OCI-LY1 (cell line): ENCODE results near the gene IFITM2.

Experiments
- EZH2 ChIP-seq: fragments of 200-600 bp; sonication (generic), shearing (Covaris generic); IDR thresholded peaks from 2 replicates; pipeline ENCODE4 v1.8.0; 2017; ENCODE audit warnings: borderline replicate concordance, mixed run types, mild to moderate bottlenecking, antibody characterized with exemption, low read length, moderate library complexity, mixed read lengths
- TF ChIP-seq, protein P1 (sequence below): fragments of 200-600 bp; sonication (generic), shearing (Covaris generic); IDR thresholded peaks from 2 replicates; pipeline ENCODE4 v1.5.1; 2017; ENCODE audit warnings: mild to moderate bottlenecking, antibody characterized with exemption, low read length, moderate library complexity, mixed read lengths

DNA sequence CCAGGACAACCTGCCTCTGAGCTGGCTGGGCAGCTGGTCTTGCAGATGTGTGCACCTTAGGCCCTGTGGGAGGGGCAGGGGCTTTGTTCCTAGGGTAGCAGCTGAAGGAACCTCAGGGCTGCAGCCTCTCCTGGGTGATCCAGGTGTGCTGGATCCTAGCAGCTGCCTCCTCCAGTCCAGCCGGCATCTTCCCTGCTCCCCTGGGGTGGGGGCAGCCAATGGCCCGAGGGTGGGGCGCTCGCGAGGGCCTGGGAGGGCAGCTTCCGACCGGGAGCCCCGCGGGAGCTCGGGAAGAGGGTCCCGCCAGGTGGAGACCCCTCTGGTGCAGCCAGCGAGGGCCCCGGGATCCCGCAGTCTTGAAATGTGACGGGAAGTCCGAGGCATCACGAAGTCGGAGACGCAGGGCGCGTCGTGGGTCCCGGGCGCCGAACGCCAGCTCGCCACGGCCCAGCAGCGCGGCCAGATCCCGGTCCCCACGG, 7.9 kb downstream of the IFITM2 start:
- TF ChIP-seq, protein P1, sequence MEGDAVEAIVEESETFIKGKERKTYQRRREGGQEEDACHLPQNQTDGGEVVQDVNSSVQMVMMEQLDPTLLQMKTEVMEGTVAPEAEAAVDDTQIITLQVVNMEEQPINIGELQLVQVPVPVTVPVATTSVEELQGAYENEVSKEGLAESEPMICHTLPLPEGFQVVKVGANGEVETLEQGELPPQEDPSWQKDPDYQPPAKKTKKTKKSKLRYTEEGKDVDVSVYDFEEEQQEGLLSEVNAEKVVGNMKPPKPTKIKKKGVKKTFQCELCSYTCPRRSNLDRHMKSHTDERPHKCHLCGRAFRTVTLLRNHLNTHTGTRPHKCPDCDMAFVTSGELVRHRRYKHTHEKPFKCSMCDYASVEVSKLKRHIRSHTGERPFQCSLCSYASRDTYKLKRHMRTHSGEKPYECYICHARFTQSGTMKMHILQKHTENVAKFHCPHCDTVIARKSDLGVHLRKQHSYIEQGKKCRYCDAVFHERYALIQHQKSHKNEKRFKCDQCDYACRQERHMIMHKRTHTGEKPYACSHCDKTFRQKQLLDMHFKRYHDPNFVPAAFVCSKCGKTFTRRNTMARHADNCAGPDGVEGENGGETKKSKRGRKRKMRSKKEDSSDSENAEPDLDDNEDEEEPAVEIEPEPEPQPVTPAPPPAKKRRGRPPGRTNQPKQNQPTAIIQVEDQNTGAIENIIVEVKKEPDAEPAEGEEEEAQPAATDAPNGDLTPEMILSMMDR, result no peak
- no peak for TF ChIP-seq EZH2
